Measurements from ENCODE around the gene PEX13. TPM values are rescaled to one million over a fixed set of nuclear protein-coding genes. Genes with fewer than 3 reads are reported as not detected.
"Not testable (repeated sequence)": the region's sequence is repeated elsewhere in the genome, so short reads cannot be mapped to it uniquely, and the experiment has no call there.

The PEX13 gene
- 15.3 and 16.9 TPM in 2 replicates for total RNA-seq

GRCh38 chr2:61017556-61018317, at the start of gene PEX13, which contains the start of gene PUS10:
Gene PEX13 (plus strand): TSS chr2:61017720. CDS start chr2:61017760, 40 bp downstream.
Gene PUS10 (minus strand): TSS chr2:61018255. CDS start chr2:61011890, 6,365 bp downstream.
- intact Hi-C loops (cut with micrococcal nuclease), result loop anchor here (1.0 to 5.0 kb wide), 14 partner anchors 18 to 1690 kb away; partner anchors contain the start of genes B3GNT2, EHBP1, PAPOLG and REL

- intact Hi-C loops (cut with micrococcal nuclease), result no loop called here
These were observed 44.4 kb upstream of the PEX13 start for GRCh38 chr2:60972889-60973656.

DNA sequence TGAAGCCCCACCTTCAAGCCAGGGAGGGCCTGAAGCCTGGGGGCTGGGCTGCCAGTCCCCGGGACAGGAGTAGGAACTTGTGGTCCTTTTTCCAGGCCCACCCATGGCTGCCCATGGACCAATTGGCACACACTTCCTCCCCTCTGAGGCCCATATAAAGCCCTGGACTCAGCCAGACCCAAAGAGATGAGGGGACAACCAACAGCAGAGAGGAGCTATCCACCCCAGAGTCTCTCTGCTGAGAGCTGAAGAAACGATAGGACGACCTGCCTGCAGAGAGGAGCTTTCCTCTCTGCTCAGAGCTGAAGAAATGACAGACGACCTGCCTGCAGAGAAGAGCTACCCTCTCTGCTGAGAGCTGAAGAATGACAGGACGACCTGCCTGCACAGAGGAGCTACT, 43.8 kb upstream of the PEX13 start:
- intact Hi-C loops (cut with micrococcal nuclease), result no loop called here

DNA sequence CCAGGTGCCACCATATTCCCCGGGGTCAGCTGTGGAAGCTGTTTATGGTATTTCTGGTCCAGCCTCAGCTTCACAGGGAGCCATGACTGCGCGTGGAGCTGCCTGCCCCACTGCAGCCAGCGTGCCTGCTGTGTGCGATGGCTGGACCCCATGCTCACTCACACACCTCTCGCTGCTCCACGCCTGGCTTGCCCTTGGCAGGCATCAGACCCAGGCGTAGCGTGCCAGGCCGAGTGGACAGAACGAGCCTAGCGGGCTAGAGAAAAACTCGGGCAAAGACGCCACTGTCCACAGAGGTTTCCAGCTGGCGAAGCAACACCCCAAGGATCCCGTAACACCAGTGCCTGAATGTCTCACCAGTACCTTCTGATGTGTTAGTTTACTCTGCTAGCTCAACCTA, 42.9 kb upstream of the PEX13 start:
- intact Hi-C loops (cut with micrococcal nuclease), result no loop called here

DNA sequence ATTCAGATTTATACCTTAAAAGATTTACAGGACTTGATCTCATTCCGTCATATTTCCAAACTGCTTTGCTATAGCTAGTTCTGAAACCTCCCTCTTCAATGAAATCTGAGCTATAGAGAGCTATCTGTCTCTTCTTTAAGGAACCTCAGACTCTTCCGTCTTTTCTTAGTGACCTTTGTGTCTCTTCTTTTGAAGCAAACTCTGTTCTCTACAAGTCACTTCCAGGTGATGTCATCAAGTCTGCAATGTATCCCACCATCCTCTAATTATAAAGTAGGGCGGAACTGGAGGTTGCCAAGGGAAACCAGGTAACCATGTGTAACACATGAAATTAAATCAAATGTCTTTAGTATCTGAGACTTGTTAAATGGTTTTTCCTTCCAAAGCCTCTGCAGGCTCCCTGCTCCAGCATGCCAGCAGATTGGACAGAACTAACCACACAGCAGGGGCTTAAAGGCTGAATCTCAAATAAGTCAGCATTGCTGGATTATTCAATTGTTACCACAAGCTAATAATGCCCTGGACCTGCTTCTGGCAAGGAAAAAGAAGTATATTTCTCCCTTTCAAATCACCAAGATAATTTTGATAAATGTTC, 41.2 kb upstream of the PEX13 start:
- intact Hi-C loops (cut with micrococcal nuclease), result no loop called here

GRCh38 chr2:60976875-60977561, 40.5 kb upstream of the PEX13 start:
- intact Hi-C loops (cut with micrococcal nuclease), result no loop called here

DNA sequence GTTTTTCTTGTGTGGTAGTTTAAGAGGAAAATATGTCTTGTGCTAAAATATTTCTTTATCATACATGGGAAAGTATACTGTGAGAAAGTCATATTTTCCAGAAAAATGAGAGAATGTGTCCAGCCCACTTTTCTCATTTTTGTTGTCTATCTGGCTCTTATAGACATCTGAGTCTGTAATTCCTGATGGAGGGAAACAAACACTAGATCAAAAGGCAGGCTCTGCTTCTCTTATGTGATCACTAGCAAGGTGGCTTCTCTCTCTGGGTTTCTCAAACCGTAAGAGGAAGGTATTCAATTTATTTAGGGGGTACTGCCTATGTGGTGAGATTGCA, 40.0 kb upstream of the PEX13 start:
- intact Hi-C loops (cut with micrococcal nuclease), result no loop called here

GRCh38 chr2:60979231-60979630, 38.3 kb upstream of the PEX13 start:
- intact Hi-C loops (cut with micrococcal nuclease), result no loop called here

- intact Hi-C loops (cut with micrococcal nuclease), result no loop called here
These were observed 37.3 kb upstream of the PEX13 start for GRCh38 chr2:60980071-60980815.

GRCh38 chr2:60982066-60982465, 35.5 kb upstream of the PEX13 start:
- intact Hi-C loops (cut with micrococcal nuclease), result not testable (repeated sequence)

DNA sequence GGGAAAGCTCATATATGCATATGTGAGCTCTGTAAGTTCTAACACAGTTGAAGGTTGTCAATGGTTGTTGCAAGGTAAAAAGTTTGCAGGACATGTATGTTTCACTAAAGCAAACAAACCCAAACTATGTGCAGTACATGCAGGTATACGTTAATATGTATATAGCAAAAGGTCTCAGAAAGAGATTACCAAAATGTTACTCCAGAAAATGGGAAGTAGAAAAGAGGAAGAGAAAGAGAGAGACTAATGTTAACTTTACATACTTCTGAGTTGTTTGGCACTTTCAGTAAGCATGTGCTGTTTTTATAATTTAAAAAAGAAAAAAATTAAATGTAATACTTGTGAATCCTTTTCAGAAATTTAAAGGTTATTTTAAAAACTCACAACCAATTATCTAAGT, 32.8 kb upstream of the PEX13 start:
- intact Hi-C loops (cut with micrococcal nuclease), result no loop called here

DNA sequence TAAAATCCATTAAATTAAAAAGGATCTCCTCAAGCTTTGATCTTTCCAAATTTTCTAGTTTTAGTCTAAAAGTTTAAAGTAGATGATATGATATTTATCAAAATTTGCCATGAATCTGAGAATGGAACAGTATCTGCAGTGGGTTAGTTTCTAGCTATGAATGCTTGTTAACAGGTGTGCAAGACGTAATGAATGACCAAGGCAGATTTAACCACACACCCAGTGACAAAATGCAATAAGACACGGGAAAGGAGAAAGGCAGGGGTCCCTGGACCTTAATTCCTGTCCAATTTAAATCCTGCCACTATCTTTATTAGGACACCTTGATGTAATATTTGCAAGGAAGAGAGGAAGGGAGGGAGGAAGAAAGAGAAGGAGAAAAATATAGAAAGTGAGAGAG, 30.5 kb upstream of the PEX13 start:
- intact Hi-C loops (cut with micrococcal nuclease), result no loop called here

GRCh38 chr2:60987656-60988055, 29.9 kb upstream of the PEX13 start:
- intact Hi-C loops (cut with micrococcal nuclease), result not testable (repeated sequence)

- intact Hi-C loops (cut with micrococcal nuclease), result no loop called here
These were observed 28.3 kb upstream of the PEX13 start for GRCh38 chr2:60989259-60989658.

- intact Hi-C loops (cut with micrococcal nuclease), result no loop called here
These were observed 25.9 kb upstream of the PEX13 start for GRCh38 chr2:60991644-60992043.

GRCh38 chr2:60992985-60993392, 24.5 kb upstream of the PEX13 start:
- intact Hi-C loops (cut with micrococcal nuclease), result no loop called here

DNA sequence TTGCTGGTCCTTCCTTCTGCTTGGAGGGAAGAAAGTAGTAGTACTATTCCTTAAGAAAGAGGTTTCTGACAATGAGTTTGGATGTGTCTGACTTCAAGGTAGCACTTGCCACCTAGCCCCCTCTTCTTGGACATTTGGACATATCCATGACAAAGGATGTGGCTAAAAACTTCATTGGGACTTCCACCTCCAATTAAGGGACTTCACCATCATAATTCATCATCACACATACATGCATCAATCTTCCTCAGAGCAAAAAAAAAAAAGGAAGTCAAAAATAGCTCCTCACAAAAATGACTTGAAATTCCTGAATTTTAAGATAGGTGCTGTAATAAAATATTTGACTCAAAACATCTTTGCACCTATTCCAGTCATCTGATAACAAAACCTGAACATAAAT, 23.4 kb upstream of the PEX13 start:
- intact Hi-C loops (cut with micrococcal nuclease), result no loop called here

GRCh38 chr2:60998628-60999545, 18.6 kb upstream of the PEX13 start:
- intact Hi-C loops (cut with micrococcal nuclease), result loop anchor here (1.0 to 5.0 kb wide), 10 partner anchors 18 to 438 kb away; partner anchors contain the start of genes PAPOLG, PEX13 and REL

DNA sequence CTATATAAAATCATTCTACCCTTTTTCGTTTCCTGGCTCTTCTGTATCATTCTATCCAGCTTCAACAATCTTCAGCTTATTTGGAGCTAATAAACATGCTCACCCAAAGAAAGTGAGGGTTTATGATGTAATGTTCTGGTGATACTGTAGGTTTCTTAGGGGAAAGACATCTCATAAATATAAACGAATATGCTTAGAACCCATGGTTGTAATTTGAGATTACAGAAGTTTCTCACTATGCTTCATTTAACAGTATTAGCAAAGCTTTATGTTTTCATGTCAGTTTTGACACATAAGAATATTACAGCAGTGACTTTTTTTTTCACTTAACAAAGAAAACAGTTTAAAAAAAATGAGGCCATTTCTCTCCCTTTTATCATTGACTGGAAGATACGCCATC, 11.8 kb upstream of the PEX13 start:
- intact Hi-C loops (cut with micrococcal nuclease), result no loop called here
